OCI-M2 (cell line): ENCODE measurements around the gene UNC79.
"Not testable (repeated sequence)": the region's sequence is repeated elsewhere in the genome, so short reads cannot be mapped to it uniquely, and the experiment has no call there.

Experiments used
- DNase-seq: peaks from one replicate; lab custom pipeline; 2025; ENCODE audit not compliant: unreplicated experiment; lab: John Stamatoyannopoulos, UW

Gene UNC79

GRCh38 chr14:93430315-93431035 lies at the start of gene UNC79:
Gene UNC79 (plus strand): TSS chr14:93430939. CDS start chr14:93431030, 91 bp downstream.
- DNase-seq = no peak

GRCh38 chr14:93381644-93382043 lies 49.1 kb upstream of the UNC79 start:
- DNase-seq = no peak

GRCh38 chr14:93384256-93384655 lies 46.5 kb upstream of the UNC79 start:
- DNase-seq = not testable (repeated sequence)

GRCh38 chr14:93395231-93395630 lies 35.5 kb upstream of the UNC79 start:
- no peak for DNase-seq

- no peak for DNase-seq
Observed at GRCh38 chr14:93396456-93396855, 34.3 kb upstream of the UNC79 start.

- DNase-seq = no peak
Observed at GRCh38 chr14:93398491-93398890, 32.2 kb upstream of the UNC79 start.

- no peak for DNase-seq
Observed at GRCh38 chr14:93402951-93403350, 27.8 kb upstream of the UNC79 start.

GRCh38 chr14:93410021-93410420 lies 20.7 kb upstream of the UNC79 start:
- no peak for DNase-seq

- no peak for DNase-seq
Observed at GRCh38 chr14:93410893-93411292, 19.8 kb upstream of the UNC79 start.

- DNase-seq = not testable (repeated sequence)
Observed at GRCh38 chr14:93425136-93425535, 5.6 kb upstream of the UNC79 start.

GRCh38 chr14:93426750-93427149 lies 4.0 kb upstream of the UNC79 start:
- DNase-seq = no peak

- DNase-seq = no peak
Observed at GRCh38 chr14:93431036-93431670, 414 bp downstream of the UNC79 start.

GRCh38 chr14:93454224-93454623 lies 23.5 kb downstream of the UNC79 start:
- DNase-seq = no peak

GRCh38 chr14:93456356-93456755 lies 25.6 kb downstream of the UNC79 start:
- no peak for DNase-seq

- no peak for DNase-seq
Observed at GRCh38 chr14:93458234-93458633, 27.5 kb downstream of the UNC79 start.

- no peak for DNase-seq
Observed at GRCh38 chr14:93462479-93462878, 31.7 kb downstream of the UNC79 start.

GRCh38 chr14:93464271-93464670 lies 33.5 kb downstream of the UNC79 start:
- no peak for DNase-seq

- no peak for DNase-seq
Observed at GRCh38 chr14:93475471-93475870, 44.7 kb downstream of the UNC79 start.

- no peak for DNase-seq
Observed at GRCh38 chr14:93476305-93476704, 45.6 kb downstream of the UNC79 start.

GRCh38 chr14:93479074-93479473 lies 48.3 kb downstream of the UNC79 start:
- DNase-seq = not testable (repeated sequence)

- DNase-seq = no peak
Observed at GRCh38 chr14:93480867-93481266, 50.1 kb downstream of the UNC79 start.

- no peak for DNase-seq
Observed at GRCh38 chr14:93481758-93482157, 51.0 kb downstream of the UNC79 start.

- DNase-seq = no peak
Observed at GRCh38 chr14:93490001-93490400, 59.3 kb downstream of the UNC79 start.
